ENCODE measurements around the gene RGPD3. TPM values are rescaled to one million over a fixed set of nuclear protein-coding genes. Genes with fewer than 3 reads are reported as not detected.
"Not testable (repeated sequence)": the region's sequence is repeated elsewhere in the genome, so short reads cannot be mapped to it uniquely, and the experiment has no call there.

Gene RGPD3
- 1.6 TPM for total RNA-seq
- 0.32 TPM for polyA plus RNA-seq

GRCh38 chr2:106468107-106468506, at the start of gene RGPD3:
TSS of gene RGPD3 (minus strand) at chr2:106468413. CDS start at chr2:106468288, 125 bp downstream.
- H3K36me3 ChIP-seq (ENCODE audit: insufficient read depth); H3K4me1 ChIP-seq (ENCODE audit: insufficient read depth); H3K27ac ChIP-seq (ENCODE audit: low read depth); DNase-seq (ENCODE audit: extremely low spot score); H3K4me3 ChIP-seq (ENCODE audit: low read depth, low read length): not testable (repeated sequence)
- 97% methylated on average over 45 of the region's 45 CpGs for WGBS

GRCh38 chr2:106517329-106517728, 49.1 kb upstream of the RGPD3 start:
- H3K4me3 ChIP-seq (ENCODE audit: low read depth, low read length): no peak overlapping the region
- H3K27ac ChIP-seq (ENCODE audit: low read depth): no peak overlapping the region
- no peaks in the 10 kb centered on the region for H3K36me3 ChIP-seq (ENCODE audit: insufficient read depth)
- 95% methylated on average over 11 of the region's 11 CpGs for WGBS
- H3K4me1 ChIP-seq (ENCODE audit: insufficient read depth): no peaks in the 10 kb centered on the region
- DNase-seq (ENCODE audit: extremely low spot score): no peak

- no peak overlapping the region for H3K4me3 ChIP-seq (ENCODE audit: low read depth, low read length)
- H3K4me1 ChIP-seq (ENCODE audit: insufficient read depth): no peaks in the 10 kb centered on the region
- H3K27ac ChIP-seq (ENCODE audit: low read depth): no peak overlapping the region
- H3K36me3 ChIP-seq (ENCODE audit: insufficient read depth): no peaks in the 10 kb centered on the region
- 90% methylated on average over 1 of the region's 1 CpG for WGBS
- no peak for DNase-seq (ENCODE audit: extremely low spot score)
These were observed 48.7 kb upstream of the RGPD3 start for GRCh38 chr2:106516864-106517263.

- WGBS: 89% methylated on average over 4 of the region's 4 CpGs
- Histone ChIP-seq H3K27ac (ENCODE audit: low read depth) (no peak overlapping the region), H3K36me3 (ENCODE audit: insufficient read depth) (no peaks in the 10 kb centered on the region), H3K4me3 (ENCODE audit: low read depth, low read length) (no peak overlapping the region), H3K4me1 (ENCODE audit: insufficient read depth) (no peaks in the 10 kb centered on the region)
- no peak for DNase-seq (ENCODE audit: extremely low spot score)
These were observed 48.2 kb upstream of the RGPD3 start for GRCh38 chr2:106516436-106516835.

GRCh38 chr2:106514827-106515226, 46.6 kb upstream of the RGPD3 start:
- not testable (repeated sequence) for H3K36me3 ChIP-seq (ENCODE audit: insufficient read depth); H3K4me3 ChIP-seq (ENCODE audit: low read depth, low read length); DNase-seq (ENCODE audit: extremely low spot score); H3K27ac ChIP-seq (ENCODE audit: low read depth); H3K4me1 ChIP-seq (ENCODE audit: insufficient read depth)
- WGBS: 57% methylated on average over 3 of the region's 3 CpGs

GRCh38 chr2:106513391-106513790, 45.2 kb upstream of the RGPD3 start:
- H3K36me3 ChIP-seq (ENCODE audit: insufficient read depth); DNase-seq (ENCODE audit: extremely low spot score); H3K4me3 ChIP-seq (ENCODE audit: low read depth, low read length); H3K27ac ChIP-seq (ENCODE audit: low read depth); H3K4me1 ChIP-seq (ENCODE audit: insufficient read depth): not testable (repeated sequence)
- whole genome bisulfite sequencing: 88% methylated on average over 3 of the region's 5 CpGs

- not testable (repeated sequence) for H3K4me1 ChIP-seq (ENCODE audit: insufficient read depth); H3K36me3 ChIP-seq (ENCODE audit: insufficient read depth); DNase-seq (ENCODE audit: extremely low spot score); H3K27ac ChIP-seq (ENCODE audit: low read depth); H3K4me3 ChIP-seq (ENCODE audit: low read depth, low read length)
- WGBS: 78% methylated on average over 7 of the region's 7 CpGs
These were observed 43.7 kb upstream of the RGPD3 start for GRCh38 chr2:106511934-106512333.

- H3K4me1 ChIP-seq (ENCODE audit: insufficient read depth); H3K4me3 ChIP-seq (ENCODE audit: low read depth, low read length); H3K36me3 ChIP-seq (ENCODE audit: insufficient read depth); H3K27ac ChIP-seq (ENCODE audit: low read depth): not testable (repeated sequence)
- peak; percentile 4 for DNase-seq (ENCODE audit: extremely low spot score)
- WGBS: 29% methylated on average over 13 of the region's 16 CpGs
These were observed 43.3 kb upstream of the RGPD3 start for GRCh38 chr2:106511476-106511901.

- not testable (repeated sequence) for H3K36me3 ChIP-seq (ENCODE audit: insufficient read depth); H3K4me1 ChIP-seq (ENCODE audit: insufficient read depth); H3K27ac ChIP-seq (ENCODE audit: low read depth); DNase-seq (ENCODE audit: extremely low spot score); H3K4me3 ChIP-seq (ENCODE audit: low read depth, low read length)
- 78% methylated on average over 4 of the region's 4 CpGs for WGBS
These were observed 42.6 kb upstream of the RGPD3 start for GRCh38 chr2:106510791-106511190.

GRCh38 chr2:106509374-106509770, 41.2 kb upstream of the RGPD3 start:
- H3K36me3 ChIP-seq (ENCODE audit: insufficient read depth); H3K4me1 ChIP-seq (ENCODE audit: insufficient read depth); DNase-seq (ENCODE audit: extremely low spot score); H3K4me3 ChIP-seq (ENCODE audit: low read depth, low read length); H3K27ac ChIP-seq (ENCODE audit: low read depth): not testable (repeated sequence)
- 95% methylated on average over 6 of the region's 6 CpGs for WGBS

- H3K27ac ChIP-seq (ENCODE audit: low read depth); H3K36me3 ChIP-seq (ENCODE audit: insufficient read depth); H3K4me1 ChIP-seq (ENCODE audit: insufficient read depth); H3K4me3 ChIP-seq (ENCODE audit: low read depth, low read length); DNase-seq (ENCODE audit: extremely low spot score): not testable (repeated sequence)
- 87% methylated on average over 9 of the region's 11 CpGs for WGBS
These were observed 40.6 kb upstream of the RGPD3 start for GRCh38 chr2:106508660-106509373.

GRCh38 chr2:106506002-106506687, 37.9 kb upstream of the RGPD3 start:
- H3K27ac ChIP-seq (ENCODE audit: low read depth); DNase-seq (ENCODE audit: extremely low spot score); H3K4me1 ChIP-seq (ENCODE audit: insufficient read depth); H3K36me3 ChIP-seq (ENCODE audit: insufficient read depth); H3K4me3 ChIP-seq (ENCODE audit: low read depth, low read length): not testable (repeated sequence)
- 92% methylated on average over 9 of the region's 9 CpGs for WGBS

GRCh38 chr2:106504787-106505186, 36.6 kb upstream of the RGPD3 start:
- DNase-seq (ENCODE audit: extremely low spot score); H3K4me1 ChIP-seq (ENCODE audit: insufficient read depth); H3K36me3 ChIP-seq (ENCODE audit: insufficient read depth); H3K4me3 ChIP-seq (ENCODE audit: low read depth, low read length); H3K27ac ChIP-seq (ENCODE audit: low read depth): not testable (repeated sequence)
- WGBS: 92% methylated on average over 4 of the region's 4 CpGs

- not testable (repeated sequence) for H3K4me1 ChIP-seq (ENCODE audit: insufficient read depth); H3K36me3 ChIP-seq (ENCODE audit: insufficient read depth); H3K27ac ChIP-seq (ENCODE audit: low read depth); H3K4me3 ChIP-seq (ENCODE audit: low read depth, low read length); DNase-seq (ENCODE audit: extremely low spot score)
- 87% methylated on average over 8 of the region's 11 CpGs for WGBS
These were observed 36.0 kb upstream of the RGPD3 start for GRCh38 chr2:106504192-106504591.

Data from urinary bladder (tissue), 4 donors.